ENCODE data around the gene RANBP9.

The RANBP9 gene

GRCh38 chr6:13711733-13712598 is at the start of gene RANBP9:
Gene RANBP9, minus strand, starts transcription at chr6:13711835. Its CDS starts 330 bp downstream, at chr6:13711505.
- DNase-seq, result peak; percentile 73

- DNase-seq, result no peak
These were observed 49.0 kb upstream of the RANBP9 start for GRCh38 chr6:13760307-13761304.

GRCh38 chr6:13759025-13759424 is 47.4 kb upstream of the RANBP9 start:
- no peak for DNase-seq

- no peak for DNase-seq
These were observed 43.0 kb upstream of the RANBP9 start for GRCh38 chr6:13754644-13755043.

GRCh38 chr6:13743736-13744127 is 32.1 kb upstream of the RANBP9 start:
- DNase-seq, result no peak

- no peak for DNase-seq
These were observed 31.5 kb upstream of the RANBP9 start for GRCh38 chr6:13742961-13743735.

GRCh38 chr6:13741365-13741764 is 29.7 kb upstream of the RANBP9 start:
- DNase-seq, result no peak

GRCh38 chr6:13735031-13735430 is 23.4 kb upstream of the RANBP9 start:
- DNase-seq, result no peak

- no peak for DNase-seq
These were observed 21.7 kb upstream of the RANBP9 start for GRCh38 chr6:13733178-13733887.

- DNase-seq, result no peak
These were observed 19.1 kb upstream of the RANBP9 start for GRCh38 chr6:13730704-13731103.

- DNase-seq, result no peak
These were observed 18.3 kb upstream of the RANBP9 start for GRCh38 chr6:13729891-13730290.

- no peak for DNase-seq
These were observed 13.9 kb upstream of the RANBP9 start for GRCh38 chr6:13725570-13725969.

GRCh38 chr6:13725052-13725451 is 13.4 kb upstream of the RANBP9 start:
- DNase-seq, result no peak

- peak; percentile 38 for DNase-seq
These were observed 12.5 kb upstream of the RANBP9 start for GRCh38 chr6:13724182-13724581.

- no peak for DNase-seq
These were observed 11.2 kb upstream of the RANBP9 start for GRCh38 chr6:13722880-13723279.

GRCh38 chr6:13718123-13718458 is 6.5 kb upstream of the RANBP9 start:
- no peak for DNase-seq

GRCh38 chr6:13716955-13717295 is 5.3 kb upstream of the RANBP9 start:
- no peak for DNase-seq

- DNase-seq, result no peak
These were observed 4.8 kb upstream of the RANBP9 start for GRCh38 chr6:13716225-13716954.

GRCh38 chr6:13715444-13715883 is 3.8 kb upstream of the RANBP9 start:
- no peak for DNase-seq

- no peak for DNase-seq
These were observed 914 bp upstream of the RANBP9 start for GRCh38 chr6:13712599-13712898.

GRCh38 chr6:13711324-13711732 is 307 bp downstream of the RANBP9 start:
- DNase-seq, result no peak

Data from KG1 (cell line).